Lower leg skin (tissue), 4 donors: ENCODE results near the gene IFT122. TPM values are rescaled to one million over a fixed set of nuclear protein-coding genes. Genes with fewer than 3 reads are reported as not detected.

Experiments used
- DNase-seq, 2 donors: peaks; one replicate each; pipeline ENCODE4 v3.0.0-alpha.2; 2019; ENCODE audit warnings: low spot score in 2 of 2
- H3K4me3 ChIP-seq: fragments of 200-600 bp; sonication (generic); 2 replicates; pipeline ENCODE4 v1.5.1; 2017; ENCODE audit warnings: mild to moderate bottlenecking, low read depth; ENCODE audit not compliant: poor library complexity, severe bottlenecking
- CTCF ChIP-seq, 3 donors: fragments of 450-650 bp; IDR thresholded peaks; one replicate each; pipeline ENCODE4 v1.5.1; 2016; ENCODE audit warnings: antibody characterized with exemption in 3 of 3, mild to moderate bottlenecking in 3 of 3, moderate library complexity in 2 of 3
- POLR2A ChIP-seq, 2 donors: fragments of 450-650 bp; IDR thresholded peaks; one replicate each; pipeline ENCODE4 v1.6.1; 2016 to 2017; ENCODE audit warnings: antibody characterized with exemption in 2 of 2, mild to moderate bottlenecking in 1 of 2, moderate library complexity in 1 of 2
- WGBS, 2 donors: methylation state at CpG; one replicate each; pipeline ENCODE4 v1.1.5; 2018; 5-methylcytosine and 5-hydroxymethylcytosine counted together
- intact Hi-C: fragments of 100-400 bp; cut with DNase I; formaldehyde crosslinking; loops from one replicate; pipeline ENCODE4 v1.15.0; 2023; ENCODE audit warnings: low total_unique reads
- total RNA-seq, 4 donors: library from RNA; depleted of rRNA; stranded (reverse); fragments of >200 nt; gene quantifications; one replicate each; pipeline ENCODE4 v1.1.0, GENCODE V29; 2016

IFT122 gene
- total RNA-seq, 4 donors from 2014 or later = 10.1 to 31.1 (median 22.5) TPM

GRCh38 chr3:129553719-129554118 lies 113.7 kb downstream of the IFT122 start:
- 44 to 55% methylated on average over 15 of the region's 15 CpGs for WGBS, 2 donors
- TF ChIP-seq POLR2A (IDR thresholded peaks at IDR 0.05) = no peak
- no peak overlapping the region for H3K4me3 ChIP-seq
- intact Hi-C loops = no loop called here
- DNase-seq = no peak

- WGBS, 2 donors = 56 to 62% methylated on average over 13 of the region's 13 CpGs
- no peak for DNase-seq
- intact Hi-C loops = no loop called here
- TF ChIP-seq POLR2A (IDR thresholded peaks at IDR 0.05) (no peak), CTCF (IDR thresholded peaks at IDR 0.05) (no peak)
- H3K4me3 ChIP-seq = no peak overlapping the region
Observed at GRCh38 chr3:129554356-129555152, 114.5 kb downstream of the IFT122 start.

GRCh38 chr3:129555153-129555550 lies 115.1 kb downstream of the IFT122 start:
- intact Hi-C loops = no loop called here
- WGBS, 2 donors = 76 to 82% methylated on average over 15 of the region's 15 CpGs

GRCh38 chr3:129555616-129556357 lies 115.8 kb downstream of the IFT122 start:
- 77 to 78% methylated on average over 16 to 18 of the region's 18 CpGs for WGBS, 2 donors
- intact Hi-C loops = no loop called here
- TF ChIP-seq CTCF (IDR thresholded peaks at IDR 0.05) (no peak), POLR2A (IDR thresholded peaks at IDR 0.05) (no peak)
- no peak overlapping the region for H3K4me3 ChIP-seq
- DNase-seq = no peak

More at GRCh38 chr3:129555153-129555550, 115.1 kb downstream of the IFT122 start:
- TF ChIP-seq CTCF (IDR thresholded peaks at IDR 0.05) (no peak), POLR2A (IDR thresholded peaks at IDR 0.05) (no peak)
- no peak for DNase-seq
- H3K4me3 ChIP-seq = no peak overlapping the region

- intact Hi-C loops = no loop called here
- WGBS, 2 donors = 89 to 91% methylated on average over 12 to 15 of the region's 15 CpGs
- DNase-seq = no peak
- TF ChIP-seq CTCF (IDR thresholded peaks at IDR 0.05) (no peak), POLR2A (IDR thresholded peaks at IDR 0.05) (no peak)
- H3K4me3 ChIP-seq = no peak overlapping the region
Observed at GRCh38 chr3:129556358-129556695, 116.3 kb downstream of the IFT122 start.

- WGBS, 2 donors = 79 to 81% methylated on average over 31 of the region's 31 CpGs
- no peak overlapping the region for H3K4me3 ChIP-seq
- no peak for DNase-seq
- TF ChIP-seq POLR2A (IDR thresholded peaks at IDR 0.05) = no peak
- no peak for TF ChIP-seq CTCF (IDR thresholded peaks at IDR 0.05)
- intact Hi-C loops = no loop called here
Observed at GRCh38 chr3:129556890-129557547, 117.0 kb downstream of the IFT122 start.
